Left lung (tissue), 10 donors: Measurements from ENCODE around the gene CRIP3. TPM values are rescaled to one million over a fixed set of nuclear protein-coding genes. Genes with fewer than 3 reads are reported as not detected.
A peak's percentile ranks its signal among the peaks of the same experiment; 100 is the strongest.

Source experiments
- ATAC-seq: fragments of 200-7000 bp; cut with Tn5 transposase; one replicate; pipeline ENCODE4 v1.9.1; 2020; ENCODE audit warnings: moderate library complexity
- DNase-seq, 4 donors: peaks; one replicate each; pipeline ENCODE4 v3.0.0-alpha.2; 2013 to 2020
- H3K27ac ChIP-seq, 2 donors: fragments of 200-600 bp; sonication (generic) in 1 of 2; one replicate each; pipeline versions ENCODE4 v1.5.0 to v1.8.0; 2020 to 2021
- H3K27me3 ChIP-seq, 2 donors: fragments of 200-600 bp; sonication (generic) in 1 of 2; one replicate each; pipeline versions ENCODE4 v1.5.0 to v1.8.0; 2020 to 2021
- H3K36me3 ChIP-seq, 2 donors: fragments of 200-600 bp; sonication (generic) in 1 of 2; one replicate each; pipeline versions ENCODE4 v1.5.0 to v1.8.0; 2020 to 2021
- H3K4me1 ChIP-seq, 2 donors: fragments of 200-600 bp; one replicate each; pipeline ENCODE4 v1.8.0; 2021
- H3K4me3 ChIP-seq, 2 donors: fragments of 200-600 bp; sonication (generic) in 1 of 2; one replicate each; pipeline versions ENCODE4 v1.5.0 to v1.8.0; 2020 to 2021; ENCODE audit warnings: mild to moderate bottlenecking in 1 of 2
- H3K9me3 ChIP-seq, 2 donors: fragments of 200-600 bp; sonication (generic) in 1 of 2; one replicate each; pipeline versions ENCODE4 v1.5.0 to v1.8.0; 2020 to 2021
- intact Hi-C, 2 donors: fragments of 100-400 bp; cut with DNase I; formaldehyde crosslinking; loops; one replicate each; pipeline versions ENCODE4 v1.11.2 to v1.14.2; 2022
- polyA plus RNA-seq, 6 donors: library from polyadenylated mRNA; unstranded; fragments of 120-200 nt; gene quantifications; one replicate each; pipeline ENCODE4 v1.2.1, GENCODE V29; 2013; ENCODE audit not compliant: insufficient read length in 6 of 6
- total RNA-seq, 2 donors: library from RNA; stranded (reverse); fragmentation: NEBNext Ultra II Directional; extraction: Animal tissue kit (Norgen Biotek cat#: 25700); gene quantifications; one replicate each; pipeline ENCODE4 v1.2.1, GENCODE V29; 2021
- TF ChIP-seq, protein P1 (sequence below), 2 donors: fragments of 200-600 bp; sonication (generic) in 1 of 2; IDR thresholded peaks; one replicate each; pipeline versions ENCODE4 v1.5.0 to v1.8.0; 2021; ENCODE audit warnings: antibody characterized with exemption in 2 of 2
- donor health status: DM: no; HTN: yes; CAD: no.
- donor health status: DM: no; HTN: no; CAD: no.

CRIP3 gene
- total and polyA plus RNA-seq, 8 donors: 0.52 to 7.6 (median 3.8) TPM

DNA sequence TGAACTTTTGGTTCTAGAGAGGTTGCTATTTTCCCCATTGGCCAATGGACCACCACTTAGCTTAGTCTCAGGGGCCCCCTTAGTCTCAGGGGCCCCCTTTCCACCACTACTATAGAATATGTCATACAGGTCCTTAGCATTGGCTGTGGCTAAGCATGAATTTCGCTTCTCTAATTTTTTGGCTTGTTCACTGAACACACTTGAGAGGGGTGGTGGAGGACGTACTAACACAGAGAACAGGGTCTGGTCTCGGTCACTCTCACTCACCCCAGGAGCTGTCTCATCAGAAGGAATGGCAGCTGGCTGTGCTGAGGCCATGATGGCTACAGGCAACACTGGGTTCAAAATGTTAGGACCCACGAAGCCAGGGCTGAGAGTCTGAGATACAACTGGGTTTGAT, 30.5 kb upstream of the CRIP3 start:
- intact Hi-C loops: no loop called here
- TF ChIP-seq, protein P1, sequence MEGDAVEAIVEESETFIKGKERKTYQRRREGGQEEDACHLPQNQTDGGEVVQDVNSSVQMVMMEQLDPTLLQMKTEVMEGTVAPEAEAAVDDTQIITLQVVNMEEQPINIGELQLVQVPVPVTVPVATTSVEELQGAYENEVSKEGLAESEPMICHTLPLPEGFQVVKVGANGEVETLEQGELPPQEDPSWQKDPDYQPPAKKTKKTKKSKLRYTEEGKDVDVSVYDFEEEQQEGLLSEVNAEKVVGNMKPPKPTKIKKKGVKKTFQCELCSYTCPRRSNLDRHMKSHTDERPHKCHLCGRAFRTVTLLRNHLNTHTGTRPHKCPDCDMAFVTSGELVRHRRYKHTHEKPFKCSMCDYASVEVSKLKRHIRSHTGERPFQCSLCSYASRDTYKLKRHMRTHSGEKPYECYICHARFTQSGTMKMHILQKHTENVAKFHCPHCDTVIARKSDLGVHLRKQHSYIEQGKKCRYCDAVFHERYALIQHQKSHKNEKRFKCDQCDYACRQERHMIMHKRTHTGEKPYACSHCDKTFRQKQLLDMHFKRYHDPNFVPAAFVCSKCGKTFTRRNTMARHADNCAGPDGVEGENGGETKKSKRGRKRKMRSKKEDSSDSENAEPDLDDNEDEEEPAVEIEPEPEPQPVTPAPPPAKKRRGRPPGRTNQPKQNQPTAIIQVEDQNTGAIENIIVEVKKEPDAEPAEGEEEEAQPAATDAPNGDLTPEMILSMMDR (IDR thresholded peaks at IDR 0.05): no peak
- ATAC-seq: no peak

DNA sequence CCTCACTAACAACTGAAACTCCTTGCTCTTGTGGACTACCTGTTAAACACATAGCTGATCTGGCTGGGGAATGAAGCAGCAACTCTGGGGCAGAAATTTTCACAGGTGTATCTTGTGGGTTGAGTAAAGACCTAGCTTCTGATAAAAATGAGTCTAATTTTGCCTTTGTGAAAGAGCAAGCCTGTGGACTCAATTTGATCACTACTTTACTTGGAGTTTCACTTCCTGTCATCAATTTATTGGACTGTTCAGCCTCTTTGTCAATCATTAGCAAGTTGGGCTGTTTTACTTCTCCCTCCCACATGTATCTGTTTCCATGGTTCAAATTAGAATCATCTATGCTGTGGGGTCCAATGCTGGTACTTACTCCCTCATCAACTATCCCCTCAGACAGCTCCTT, 29.6 kb upstream of the CRIP3 start:
- Histone ChIP-seq H3K27ac (no peak overlapping the region), H3K4me1 (peaks cover 0 to 7% of the 10 kb centered on the region in 2 donors), H3K9me3 (no peaks in the 10 kb centered on the region), H3K27me3 (no peaks in the 10 kb centered on the region), H3K36me3 (peaks cover 0 to 71% of the 10 kb centered on the region in 2 donors), H3K4me3 (no peak overlapping the region)
- no peak for DNase-seq
- TF ChIP-seq, protein P1 (IDR thresholded peaks at IDR 0.05): no peak
- no peak for ATAC-seq
- intact Hi-C loops: no loop called here

More for the DNA sequence above, 30.5 kb upstream of the CRIP3 start:
- H3K36me3 ChIP-seq: peaks cover 0 to 77% of the 10 kb centered on the region in 2 donors
- H3K9me3 ChIP-seq: no peaks in the 10 kb centered on the region
- H3K4me3 ChIP-seq: no peak overlapping the region
- no peak for DNase-seq
- no peaks in the 10 kb centered on the region for H3K27me3 ChIP-seq
- H3K27ac ChIP-seq: no peak overlapping the region
- peaks cover 0 to 7% of the 10 kb centered on the region in 2 donors for H3K4me1 ChIP-seq

DNA sequence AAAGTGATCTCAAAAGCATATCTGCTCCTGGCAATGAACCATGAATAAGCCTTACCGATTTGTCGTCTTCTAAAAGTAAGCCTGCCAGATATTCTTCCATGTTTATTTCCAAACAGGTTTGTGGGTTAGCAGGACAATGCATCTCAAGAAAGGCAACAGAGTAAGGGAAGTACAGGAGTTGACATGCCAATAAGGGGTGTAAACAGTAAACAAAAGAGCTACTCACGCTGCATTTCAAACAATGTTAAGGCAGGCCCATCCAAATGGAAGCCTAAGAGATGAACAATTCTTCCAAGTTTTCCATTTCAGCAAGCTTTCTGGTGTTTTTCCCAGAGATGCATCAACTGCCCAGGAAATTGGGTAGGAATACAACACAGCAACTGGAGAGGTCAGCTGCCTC, 27.8 kb upstream of the CRIP3 start:
- Histone ChIP-seq H3K27ac (no peak overlapping the region), H3K9me3 (no peaks in the 10 kb centered on the region), H3K4me3 (no peak overlapping the region), H3K36me3 (peaks cover 0 to 52% of the 10 kb centered on the region in 2 donors), H3K27me3 (no peaks in the 10 kb centered on the region), H3K4me1 (peaks cover 0 to 13% of the 10 kb centered on the region in 2 donors)
- TF ChIP-seq, protein P1 (IDR thresholded peaks at IDR 0.05): no peak
- intact Hi-C loops: no loop called here
- no peak for DNase-seq
- ATAC-seq: no peak

DNA sequence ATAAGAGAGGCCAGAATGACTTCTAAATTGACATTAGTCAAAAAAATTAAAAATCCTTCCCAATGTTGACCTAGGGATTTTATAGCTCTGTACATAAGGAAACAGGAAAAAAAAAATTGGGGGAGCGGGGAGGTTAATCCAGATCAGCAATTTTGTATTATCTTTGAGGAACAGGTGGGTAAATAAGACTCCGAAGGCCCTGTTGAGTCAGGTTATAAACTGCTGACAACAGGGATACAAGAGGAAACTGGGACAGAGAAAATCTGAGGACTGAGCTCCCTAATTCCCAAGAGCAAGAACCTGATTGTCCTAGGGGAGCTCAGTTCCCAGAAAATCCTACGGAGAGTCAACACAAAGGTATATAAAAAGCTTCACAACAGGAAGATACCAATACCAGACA, 26.8 kb upstream of the CRIP3 start:
- Histone ChIP-seq H3K36me3 (peaks cover 0 to 43% of the 10 kb centered on the region in 2 donors), H3K4me3 (no peak overlapping the region), H3K4me1 (peaks cover 0 to 14% of the 10 kb centered on the region in 2 donors), H3K27ac (no peak overlapping the region), H3K27me3 (no peaks in the 10 kb centered on the region), H3K9me3 (no peaks in the 10 kb centered on the region)
- TF ChIP-seq, protein P1 (IDR thresholded peaks at IDR 0.05): no peak
- DNase-seq (no peak), ATAC-seq (no peak)
- intact Hi-C loops: no loop called here

DNA sequence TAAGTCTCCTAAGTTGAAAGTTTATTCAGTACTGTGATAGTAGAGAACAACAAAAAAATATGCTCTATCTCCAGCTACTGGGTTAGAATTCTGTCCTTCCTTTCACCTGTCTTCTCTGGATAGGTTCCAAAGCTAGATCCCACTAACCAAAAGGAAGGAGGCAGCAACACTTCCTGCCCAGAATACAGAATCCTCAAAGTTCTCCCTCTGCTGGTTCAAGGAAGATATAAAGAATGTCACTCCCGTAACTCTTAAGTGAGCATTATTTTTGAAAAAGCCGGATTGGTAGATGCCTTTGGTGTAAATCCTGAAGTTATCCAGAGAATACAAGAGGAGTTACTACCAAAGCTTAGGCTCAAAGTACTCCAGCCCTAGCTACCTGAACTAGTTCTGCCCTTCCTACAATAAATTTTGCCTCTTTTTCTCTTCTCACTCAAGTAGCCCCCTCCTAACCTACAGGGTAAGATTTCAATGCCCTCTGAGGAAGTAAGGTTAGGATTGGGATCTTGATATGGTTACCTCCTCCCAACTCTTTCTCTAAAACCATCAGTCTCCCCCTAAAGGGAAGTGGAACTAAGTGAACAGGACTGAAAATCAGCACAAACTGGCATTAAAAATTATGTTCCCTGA, 26.0 kb upstream of the CRIP3 start:
- TF ChIP-seq, protein P1 (IDR thresholded peaks at IDR 0.05): peak in 1 of 2 donors; percentile 41
- Histone ChIP-seq H3K4me1 (peaks cover 0 to 14% of the 10 kb centered on the region in 2 donors), H3K4me3 (no peak overlapping the region), H3K27me3 (no peaks in the 10 kb centered on the region), H3K9me3 (no peaks in the 10 kb centered on the region), H3K27ac (no peak overlapping the region), H3K36me3 (peaks cover 0 to 34% of the 10 kb centered on the region in 2 donors)
- ATAC-seq (peak; percentile 79), DNase-seq (peak in 2 of 4 donors; percentile 16 to 57)
- intact Hi-C loops: no loop called here
